ENCODE measurements around the gene DCAF15.

DNA sequence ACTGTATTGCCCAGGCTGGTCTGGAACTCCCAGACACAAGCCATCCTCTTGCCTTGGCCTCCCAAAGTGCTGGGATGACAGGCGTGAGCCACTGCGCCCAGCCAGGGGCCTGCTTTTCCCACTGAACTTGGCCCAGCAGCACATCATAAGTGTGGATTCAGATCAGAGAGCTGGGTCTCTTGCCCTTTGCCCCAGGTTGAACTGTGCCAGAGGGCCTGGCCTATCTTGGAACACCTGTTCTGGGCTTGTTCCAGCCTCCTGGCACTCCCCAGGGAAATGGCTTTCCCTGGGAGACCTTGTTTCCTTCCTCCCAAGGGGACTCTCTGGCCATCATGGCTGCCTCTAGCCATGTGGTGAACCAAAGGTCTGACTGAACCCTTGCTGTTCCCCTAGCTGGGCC lies 42.9 kb upstream of the DCAF15 start:
- no peak for TF ChIP-seq CTCF (IDR thresholded peaks at IDR 0.05)
- no peak for TF ChIP-seq POLR2A (IDR thresholded peaks at IDR 0.05)

All from uterus (tissue), 2 donors.